Activated gamma-delta T cell treated with Interleukin-2 at 50 U/mL for 16 hours (primary cell): ENCODE measurements around the gene NGF.
"Not testable (repeated sequence)": the region's sequence is repeated elsewhere in the genome, so short reads cannot be mapped to it uniquely, and the experiment has no call there.

Source experiments
- DNase-seq: peaks from one replicate; pipeline ENCODE4 v3.0.0-alpha.2; 2020

The NGF gene

GRCh38 chr1:115337633-115338456 lies at the start of gene NGF:
NGF (minus strand) TSS chr1:115338249; CDS start chr1:115286795, 51,454 bp downstream.
- DNase-seq, result no peak

GRCh38 chr1:115383455-115383854 lies 45.4 kb upstream of the NGF start:
- not testable (repeated sequence) for DNase-seq

- no peak for DNase-seq
Measured at GRCh38 chr1:115379943-115380342, 41.9 kb upstream of the NGF start.

- DNase-seq, result no peak
Measured at GRCh38 chr1:115377411-115377810, 39.4 kb upstream of the NGF start.

GRCh38 chr1:115374598-115374997 lies 36.5 kb upstream of the NGF start:
- DNase-seq, result no peak

- DNase-seq, result no peak
Measured at GRCh38 chr1:115373305-115373704, 35.3 kb upstream of the NGF start.

- DNase-seq, result no peak
Measured at GRCh38 chr1:115365738-115366137, 27.7 kb upstream of the NGF start.

GRCh38 chr1:115364780-115365155 lies 26.7 kb upstream of the NGF start:
- no peak for DNase-seq

GRCh38 chr1:115364046-115364779 lies 26.2 kb upstream of the NGF start:
- DNase-seq, result no peak

- DNase-seq, result no peak
Measured at GRCh38 chr1:115363171-115363570, 25.1 kb upstream of the NGF start.

- not testable (repeated sequence) for DNase-seq
Measured at GRCh38 chr1:115360505-115361129, 22.6 kb upstream of the NGF start.

GRCh38 chr1:115359787-115360452 lies 21.9 kb upstream of the NGF start:
- DNase-seq, result not testable (repeated sequence)

- no peak for DNase-seq
Measured at GRCh38 chr1:115356356-115356755, 18.3 kb upstream of the NGF start.

- no peak for DNase-seq
Measured at GRCh38 chr1:115355069-115355468, 17.0 kb upstream of the NGF start.

GRCh38 chr1:115351143-115351542 lies 13.1 kb upstream of the NGF start:
- DNase-seq, result no peak

GRCh38 chr1:115348636-115349035 lies 10.6 kb upstream of the NGF start:
- DNase-seq, result no peak

GRCh38 chr1:115347282-115347681 lies 9.2 kb upstream of the NGF start:
- no peak for DNase-seq

- DNase-seq, result no peak
Measured at GRCh38 chr1:115343200-115343737, 5.2 kb upstream of the NGF start.

- DNase-seq, result no peak
Measured at GRCh38 chr1:115341948-115342347, 3.9 kb upstream of the NGF start.

- no peak for DNase-seq
Measured at GRCh38 chr1:115340879-115341278, 2.8 kb upstream of the NGF start.

- no peak for DNase-seq
Measured at GRCh38 chr1:115338457-115338820, 390 bp upstream of the NGF start.

- no peak for DNase-seq
Measured at GRCh38 chr1:115337276-115337632, 795 bp downstream of the NGF start.

- no peak for DNase-seq
Measured at GRCh38 chr1:115336741-115337140, 1.3 kb downstream of the NGF start.
